ENCODE results near the gene KIAA0753.

Gene KIAA0753

GRCh38 chr17:6603744-6604325 lies 36.7 kb downstream of the KIAA0753 start:
- TF ChIP-seq CTCF (IDR thresholded peaks at IDR 0.05; ENCODE audit: low read depth, low read length) (no peak), MYC (IDR thresholded peaks at IDR 0.05; ENCODE audit: low read depth, low read length) (no peak), POLR2A (IDR thresholded peaks at IDR 0.05; ENCODE audit: extremely low read depth, insufficient read length) (no peak), MAX (IDR thresholded peaks at IDR 0.05; ENCODE audit: low read depth, low read length) (no peak)
- H3K4me3 ChIP-seq (ENCODE audit: low read depth, low read length), result no peak overlapping the region
- DNase-seq (ENCODE audit: low read depth), result no peak

GRCh38 chr17:6602141-6602540 lies 38.4 kb downstream of the KIAA0753 start:
- no peak for TF ChIP-seq MYC (IDR thresholded peaks at IDR 0.05; ENCODE audit: low read depth, low read length)
- TF ChIP-seq POLR2A (IDR thresholded peaks at IDR 0.05; ENCODE audit: extremely low read depth, insufficient read length), result no peak
- TF ChIP-seq CTCF (IDR thresholded peaks at IDR 0.05; ENCODE audit: low read depth, low read length), result no peak
- no peak for DNase-seq (ENCODE audit: low read depth)
- H3K4me3 ChIP-seq (ENCODE audit: low read depth, low read length), result no peak overlapping the region

- no peak overlapping the region for H3K4me3 ChIP-seq (ENCODE audit: low read depth, low read length)
- DNase-seq (ENCODE audit: low read depth), result peak; percentile 71
- TF ChIP-seq MYC (IDR thresholded peaks at IDR 0.05; ENCODE audit: low read depth, low read length), result no peak
- TF ChIP-seq MAX (IDR thresholded peaks at IDR 0.05; ENCODE audit: low read depth, low read length), result peak; percentile 54; the same call in 1 of the 2 replicates
These were observed 41.1 kb downstream of the KIAA0753 start for GRCh38 chr17:6599364-6599763.

GRCh38 chr17:6597727-6598126 lies 42.8 kb downstream of the KIAA0753 start:
- DNase-seq (ENCODE audit: low read depth), result no peak
- no peak overlapping the region for H3K4me3 ChIP-seq (ENCODE audit: low read depth, low read length)
- TF ChIP-seq CTCF (IDR thresholded peaks at IDR 0.05; ENCODE audit: low read depth, low read length), result no peak
- no peak for TF ChIP-seq MYC (IDR thresholded peaks at IDR 0.05; ENCODE audit: low read depth, low read length)
- no peak for TF ChIP-seq MAX (IDR thresholded peaks at IDR 0.05; ENCODE audit: low read depth, low read length)

GRCh38 chr17:6596941-6597340 lies 43.6 kb downstream of the KIAA0753 start:
- DNase-seq (ENCODE audit: low read depth), result no peak
- H3K4me3 ChIP-seq (ENCODE audit: low read depth, low read length), result no peak overlapping the region
- TF ChIP-seq MYC (IDR thresholded peaks at IDR 0.05; ENCODE audit: low read depth, low read length), result no peak
- TF ChIP-seq MAX (IDR thresholded peaks at IDR 0.05; ENCODE audit: low read depth, low read length), result no peak
- no peak for TF ChIP-seq CTCF (IDR thresholded peaks at IDR 0.05; ENCODE audit: low read depth, low read length)
- no peak for TF ChIP-seq POLR2A (IDR thresholded peaks at IDR 0.05; ENCODE audit: extremely low read depth, insufficient read length)

GRCh38 chr17:6596511-6596910 lies 44.0 kb downstream of the KIAA0753 start:
- no peak for TF ChIP-seq POLR2A (IDR thresholded peaks at IDR 0.05; ENCODE audit: extremely low read depth, insufficient read length)
- no peak for TF ChIP-seq CTCF (IDR thresholded peaks at IDR 0.05; ENCODE audit: low read depth, low read length)
- no peak for TF ChIP-seq MYC (IDR thresholded peaks at IDR 0.05; ENCODE audit: low read depth, low read length)
- TF ChIP-seq MAX (IDR thresholded peaks at IDR 0.05; ENCODE audit: low read depth, low read length), result no peak
- no peak overlapping the region for H3K4me3 ChIP-seq (ENCODE audit: low read depth, low read length)
- no peak for DNase-seq (ENCODE audit: low read depth)

Measured in NB4 (cell line).